MM.1S (cell line): ENCODE results near the gene PTPRN2.
"Not testable (repeated sequence)": the region's sequence is repeated elsewhere in the genome, so short reads cannot be mapped to it uniquely, and the experiment has no call there.

ENCODE experiments used
- DNase-seq: peaks from one replicate; pipeline ENCODE4 v3.0.0-alpha.2; 2015
- H2AFZ ChIP-seq: fragments of 300-600 bp; sonication (generic); 2 replicates; pipeline ENCODE4 v1.6.0; 2016; ENCODE audit warnings: antibody characterized with exemption, low read length
- H3F3A ChIP-seq: fragments of 300-600 bp; sonication (generic); 2 replicates; pipeline ENCODE4 v1.6.1; 2016; ENCODE audit warnings: mild to moderate bottlenecking, antibody characterized with exemption, low read length, moderate library complexity, mixed read lengths; ENCODE audit not compliant: insufficient read depth
- H3K27ac ChIP-seq: fragments of 300-600 bp; sonication (generic); 2 replicates; pipeline ENCODE4 v1.5.1; 2016; ENCODE audit warnings: mild to moderate bottlenecking, low read length
- H3K27me3 ChIP-seq: fragments of 300-600 bp; sonication (generic); replicated peaks from 2 replicates; pipeline ENCODE4 v1.6.0; 2016; ENCODE audit warnings: low read length; ENCODE audit not compliant: insufficient read depth
- H3K36me3 ChIP-seq: fragments of 300-600 bp; sonication (generic); replicated peaks from 2 replicates; pipeline ENCODE4 v1.6.1; 2016; ENCODE audit warnings: mild to moderate bottlenecking, low read length, mixed read lengths; ENCODE audit not compliant: insufficient read depth
- H3K4me1 ChIP-seq: fragments of 300-600 bp; sonication (generic); 2 replicates; pipeline ENCODE4 v1.6.1; 2016; ENCODE audit warnings: low read length, mixed read lengths
- H3K4me2 ChIP-seq: fragments of 300-600 bp; sonication (generic); 2 replicates; pipeline ENCODE4 v1.6.0; 2016; ENCODE audit warnings: low read depth, low read length
- H3K4me3 ChIP-seq: fragments of 300-600 bp; sonication (generic); 2 replicates; pipeline ENCODE4 v1.5.1; 2016; ENCODE audit warnings: low read length, mixed read lengths
- H3K79me2 ChIP-seq: fragments of 300-600 bp; sonication (generic); 2 replicates; pipeline ENCODE4 v1.6.1; 2016; ENCODE audit warnings: mixed run types, low read length, mixed read lengths
- H3K9ac ChIP-seq: fragments of 300-600 bp; sonication (generic); 2 replicates; pipeline ENCODE4 v1.6.1; 2016; ENCODE audit warnings: low read length, mixed read lengths
- H3K9me2 ChIP-seq: fragments of 300-600 bp; sonication (generic); replicated peaks from 2 replicates; pipeline ENCODE4 v1.6.1; 2016; ENCODE audit warnings: mild to moderate bottlenecking, low read length, mixed read lengths; ENCODE audit not compliant: insufficient read depth
- H3K9me3 ChIP-seq: fragments of 300-600 bp; sonication (generic); replicated peaks from 2 replicates; pipeline ENCODE4 v1.6.1; 2016; ENCODE audit warnings: mild to moderate bottlenecking, low read length, mixed read lengths; ENCODE audit not compliant: insufficient read depth
- H4K20me1 ChIP-seq: fragments of 300-600 bp; sonication (generic); 2 replicates; pipeline ENCODE4 v1.6.1; 2016; ENCODE audit warnings: mild to moderate bottlenecking, low read length, moderate library complexity, mixed read lengths; ENCODE audit not compliant: insufficient read depth
- EZH2 ChIP-seq: fragments of 300-600 bp; sonication (generic); optimal IDR thresholded peaks from 2 replicates; pipeline ENCODE3; 2017; ENCODE audit warnings: low read depth, mild to moderate bottlenecking, antibody characterized with exemption, low read length, mixed read lengths
- EZH2phosphoT487 ChIP-seq: fragments of 300-600 bp; sonication (generic); IDR thresholded peaks from 2 replicates; pipeline ENCODE4 v1.6.1; 2018; ENCODE audit warnings: antibody characterized with exemption, low read length
- TF ChIP-seq, protein P1 (sequence below): fragments of 300-600 bp; sonication (generic); IDR thresholded peaks from 2 replicates; pipeline ENCODE4 v1.5.1; 2016; ENCODE audit warnings: antibody characterized with exemption, low read length, mixed read lengths

Gene PTPRN2

DNA sequence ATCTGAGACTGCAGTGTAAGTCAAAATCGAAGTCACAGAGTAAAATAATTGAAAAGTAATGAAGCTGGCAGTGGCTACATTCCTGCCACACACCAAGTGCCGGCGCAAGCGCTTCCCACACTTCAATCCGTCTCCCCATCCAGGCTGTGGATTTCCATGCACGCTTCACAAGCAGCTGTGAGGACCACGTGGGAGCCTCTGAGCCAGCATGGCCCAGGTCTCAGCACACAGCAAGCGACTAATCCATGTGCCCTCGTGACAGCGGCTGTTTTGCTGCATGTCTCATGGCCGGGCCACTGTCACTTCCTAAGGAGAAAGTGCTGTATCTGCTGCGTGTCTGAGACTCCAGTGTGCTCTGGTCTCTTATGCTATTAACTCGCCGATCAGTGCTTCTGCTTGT, 683.9 kb downstream of the PTPRN2 start:
- Histone ChIP-seq H3K27me3 (peaks cover 92% of the 10 kb centered on the region), H3K79me2 (no peaks in the 10 kb centered on the region), H3K9ac (no peak overlapping the region), H3K9me2 (no peaks in the 10 kb centered on the region), H3K9me3 (no peaks in the 10 kb centered on the region), H3K4me1 (no peaks in the 10 kb centered on the region), H3K4me2 (peak overlapping the region; percentile 33; the same call in 1 of the 2 replicates), H3F3A (no peaks in the 10 kb centered on the region), H2AFZ (no peak overlapping the region), H3K27ac (no peak overlapping the region), H4K20me1 (no peaks in the 10 kb centered on the region), H3K4me3 (no peak overlapping the region), H3K36me3 (no peaks in the 10 kb centered on the region)
- TF ChIP-seq, protein P1, sequence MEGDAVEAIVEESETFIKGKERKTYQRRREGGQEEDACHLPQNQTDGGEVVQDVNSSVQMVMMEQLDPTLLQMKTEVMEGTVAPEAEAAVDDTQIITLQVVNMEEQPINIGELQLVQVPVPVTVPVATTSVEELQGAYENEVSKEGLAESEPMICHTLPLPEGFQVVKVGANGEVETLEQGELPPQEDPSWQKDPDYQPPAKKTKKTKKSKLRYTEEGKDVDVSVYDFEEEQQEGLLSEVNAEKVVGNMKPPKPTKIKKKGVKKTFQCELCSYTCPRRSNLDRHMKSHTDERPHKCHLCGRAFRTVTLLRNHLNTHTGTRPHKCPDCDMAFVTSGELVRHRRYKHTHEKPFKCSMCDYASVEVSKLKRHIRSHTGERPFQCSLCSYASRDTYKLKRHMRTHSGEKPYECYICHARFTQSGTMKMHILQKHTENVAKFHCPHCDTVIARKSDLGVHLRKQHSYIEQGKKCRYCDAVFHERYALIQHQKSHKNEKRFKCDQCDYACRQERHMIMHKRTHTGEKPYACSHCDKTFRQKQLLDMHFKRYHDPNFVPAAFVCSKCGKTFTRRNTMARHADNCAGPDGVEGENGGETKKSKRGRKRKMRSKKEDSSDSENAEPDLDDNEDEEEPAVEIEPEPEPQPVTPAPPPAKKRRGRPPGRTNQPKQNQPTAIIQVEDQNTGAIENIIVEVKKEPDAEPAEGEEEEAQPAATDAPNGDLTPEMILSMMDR, result no peak
- TF ChIP-seq EZH2, result no peak
- no peak for DNase-seq

DNA sequence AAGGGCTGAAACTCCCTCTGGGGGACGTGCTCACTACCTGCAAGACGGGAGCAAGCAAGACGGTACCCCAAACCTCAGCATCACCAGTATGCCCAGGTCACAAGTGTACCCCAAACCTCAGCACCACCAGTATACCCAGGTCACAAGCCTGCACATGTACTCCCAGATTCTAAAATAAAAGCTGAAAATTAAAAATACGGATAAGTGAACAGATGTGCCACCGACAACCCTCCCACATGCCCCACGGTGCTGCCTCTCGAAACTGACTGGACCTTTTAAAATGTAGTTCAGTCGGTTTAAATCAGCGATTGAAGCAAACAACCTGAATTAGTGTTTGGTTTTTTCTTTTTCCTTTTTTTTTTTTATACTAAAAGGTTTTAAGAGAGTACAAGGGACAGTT, 684.3 kb downstream of the PTPRN2 start:
- Histone ChIP-seq H3K4me2 (no peak overlapping the region), H3K27me3 (peaks cover 92% of the 10 kb centered on the region), H4K20me1 (no peaks in the 10 kb centered on the region), H3K9ac (no peak overlapping the region), H3K27ac (no peak overlapping the region), H3K4me3 (no peak overlapping the region), H3K4me1 (no peaks in the 10 kb centered on the region), H3K36me3 (no peaks in the 10 kb centered on the region), H3K9me3 (no peaks in the 10 kb centered on the region), H3K9me2 (no peaks in the 10 kb centered on the region), H2AFZ (no peak overlapping the region), H3K79me2 (no peaks in the 10 kb centered on the region), H3F3A (no peaks in the 10 kb centered on the region)
- no peak for DNase-seq
- TF ChIP-seq, protein P1, result no peak

DNA sequence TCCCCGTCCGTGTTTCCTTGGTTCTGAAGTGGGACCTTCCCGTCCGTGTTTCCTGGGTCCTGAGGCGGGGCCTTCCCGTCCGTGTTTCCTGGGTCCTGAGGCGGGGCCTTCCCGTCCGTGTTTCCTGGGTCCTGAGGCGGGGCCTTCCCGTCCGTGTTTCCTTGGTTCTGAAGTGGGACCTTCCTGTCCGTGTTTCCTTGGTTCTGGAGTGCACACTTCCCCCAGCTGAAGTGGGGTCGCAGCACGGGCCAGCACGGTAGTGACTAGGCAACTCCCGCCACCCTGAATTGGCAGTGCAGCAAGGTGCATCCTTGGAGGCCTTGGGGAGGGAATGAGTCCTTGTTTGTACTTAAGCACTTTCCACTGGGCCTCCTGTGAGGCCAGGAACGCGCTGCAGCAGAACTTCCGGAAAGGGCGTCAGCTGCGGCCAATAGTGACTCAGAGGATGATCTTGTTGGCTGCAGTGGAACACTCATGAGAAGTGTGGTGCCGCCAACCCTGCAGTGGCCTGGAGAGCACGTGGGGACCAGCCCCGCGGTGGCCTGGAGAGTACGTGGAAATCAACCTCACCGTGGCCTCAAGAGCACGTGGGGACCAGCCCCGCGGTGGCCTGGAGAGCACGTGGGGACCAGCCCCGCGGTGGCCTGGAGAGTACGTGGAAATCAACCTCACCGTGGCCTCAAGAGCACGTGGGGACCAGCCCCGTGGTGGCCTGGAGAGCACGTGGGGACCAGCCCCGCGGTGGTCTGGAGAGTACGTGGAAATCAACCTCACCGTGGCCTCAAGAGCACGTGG, 685.6 kb downstream of the PTPRN2 start:
- not testable (repeated sequence) for H3K9me2 ChIP-seq, DNase-seq, H3K4me3 ChIP-seq, H3K27ac ChIP-seq, H3F3A ChIP-seq, H4K20me1 ChIP-seq, H3K36me3 ChIP-seq, H3K4me2 ChIP-seq, H3K9me3 ChIP-seq, H3K4me1 ChIP-seq, H3K79me2 ChIP-seq, H2AFZ ChIP-seq, H3K9ac ChIP-seq
- H3K27me3 ChIP-seq, result peaks cover 98% of the 10 kb centered on the region

DNA sequence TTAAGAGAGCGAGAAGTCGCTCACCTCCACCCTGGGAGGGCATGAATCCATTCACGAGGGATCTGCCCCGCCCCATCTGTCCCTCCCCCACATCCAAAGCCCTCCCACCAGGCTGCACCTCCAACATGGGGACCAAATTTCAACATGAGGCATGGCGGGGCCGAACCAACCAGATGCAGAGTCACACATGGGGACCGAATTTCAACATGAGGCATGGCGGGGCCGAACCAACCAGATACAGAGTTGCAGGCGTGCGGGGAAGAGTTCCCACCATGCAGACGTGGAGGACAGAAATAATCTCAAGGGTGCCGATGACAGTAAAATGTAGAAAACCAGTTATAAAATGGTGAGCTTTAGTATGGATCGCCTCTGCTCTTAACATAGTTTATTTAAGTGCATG, 686.5 kb downstream of the PTPRN2 start:
- Histone ChIP-seq H3K9me2 (no peaks in the 10 kb centered on the region), H3K4me2 (no peak overlapping the region), H3K9ac (no peak overlapping the region), H3F3A (no peaks in the 10 kb centered on the region), H3K9me3 (no peaks in the 10 kb centered on the region), H2AFZ (no peak overlapping the region), H3K4me3 (no peak overlapping the region), H3K27me3 (peaks cover 96% of the 10 kb centered on the region), H3K36me3 (no peaks in the 10 kb centered on the region), H3K4me1 (no peaks in the 10 kb centered on the region), H3K27ac (no peak overlapping the region), H3K79me2 (no peaks in the 10 kb centered on the region), H4K20me1 (no peaks in the 10 kb centered on the region)
- TF ChIP-seq EZH2 (no peak), EZH2phosphoT487 (no peak)
- TF ChIP-seq, protein P1, result no peak
- no peak for DNase-seq
